ENCODE data around the gene LHFPL6.

The LHFPL6 gene

GRCh38 chr13:39586958-39587605 lies 15.9 kb downstream of the LHFPL6 start:
- TF ChIP-seq, protein P1, sequence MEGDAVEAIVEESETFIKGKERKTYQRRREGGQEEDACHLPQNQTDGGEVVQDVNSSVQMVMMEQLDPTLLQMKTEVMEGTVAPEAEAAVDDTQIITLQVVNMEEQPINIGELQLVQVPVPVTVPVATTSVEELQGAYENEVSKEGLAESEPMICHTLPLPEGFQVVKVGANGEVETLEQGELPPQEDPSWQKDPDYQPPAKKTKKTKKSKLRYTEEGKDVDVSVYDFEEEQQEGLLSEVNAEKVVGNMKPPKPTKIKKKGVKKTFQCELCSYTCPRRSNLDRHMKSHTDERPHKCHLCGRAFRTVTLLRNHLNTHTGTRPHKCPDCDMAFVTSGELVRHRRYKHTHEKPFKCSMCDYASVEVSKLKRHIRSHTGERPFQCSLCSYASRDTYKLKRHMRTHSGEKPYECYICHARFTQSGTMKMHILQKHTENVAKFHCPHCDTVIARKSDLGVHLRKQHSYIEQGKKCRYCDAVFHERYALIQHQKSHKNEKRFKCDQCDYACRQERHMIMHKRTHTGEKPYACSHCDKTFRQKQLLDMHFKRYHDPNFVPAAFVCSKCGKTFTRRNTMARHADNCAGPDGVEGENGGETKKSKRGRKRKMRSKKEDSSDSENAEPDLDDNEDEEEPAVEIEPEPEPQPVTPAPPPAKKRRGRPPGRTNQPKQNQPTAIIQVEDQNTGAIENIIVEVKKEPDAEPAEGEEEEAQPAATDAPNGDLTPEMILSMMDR (IDR thresholded peaks at IDR 0.05; ENCODE audit: low read depth, low read length), result no peak
- no peak overlapping the region for H3K4me3 ChIP-seq (replicated peaks in 1 of 2; ENCODE audit: low read depth in 2 of 2, low read length in 2 of 2)
- no peak for DNase-seq (ENCODE audit: low read depth in 2 of 2)

DNA sequence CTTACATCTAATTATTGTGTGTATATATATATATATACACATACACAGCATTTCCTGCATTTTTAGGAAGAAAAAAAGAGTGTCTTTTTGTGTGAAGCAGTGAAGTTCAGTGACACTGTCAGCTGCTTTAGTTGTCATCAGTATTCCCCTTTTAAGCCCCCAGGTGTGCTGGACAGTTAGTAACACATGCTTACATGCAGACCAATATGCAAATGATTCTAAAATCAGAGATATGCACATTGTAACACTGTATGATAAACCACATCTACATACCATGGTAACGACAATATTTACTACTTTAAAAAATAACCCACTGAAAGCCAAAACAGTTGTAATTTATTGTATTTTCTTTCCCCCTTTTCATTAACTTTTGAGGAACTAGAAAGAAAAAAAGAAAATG lies 16.8 kb downstream of the LHFPL6 start:
- no peak overlapping the region for H3K4me3 ChIP-seq (replicated peaks in 1 of 2; ENCODE audit: low read depth in 2 of 2, low read length in 2 of 2)
- no peak for DNase-seq (ENCODE audit: low read depth in 2 of 2)

GRCh38 chr13:39585219-39585618 lies 17.8 kb downstream of the LHFPL6 start:
- H3K4me3 ChIP-seq (replicated peaks in 1 of 2; ENCODE audit: low read depth in 2 of 2, low read length in 2 of 2), result no peak overlapping the region
- DNase-seq (ENCODE audit: low read depth in 2 of 2), result no peak
- TF ChIP-seq, protein P1 (IDR thresholded peaks at IDR 0.05; ENCODE audit: low read depth, low read length), result no peak

More for the DNA sequence above, 16.8 kb downstream of the LHFPL6 start:
- TF ChIP-seq, protein P1 (IDR thresholded peaks at IDR 0.05; ENCODE audit: low read depth, low read length), result no peak

DNA sequence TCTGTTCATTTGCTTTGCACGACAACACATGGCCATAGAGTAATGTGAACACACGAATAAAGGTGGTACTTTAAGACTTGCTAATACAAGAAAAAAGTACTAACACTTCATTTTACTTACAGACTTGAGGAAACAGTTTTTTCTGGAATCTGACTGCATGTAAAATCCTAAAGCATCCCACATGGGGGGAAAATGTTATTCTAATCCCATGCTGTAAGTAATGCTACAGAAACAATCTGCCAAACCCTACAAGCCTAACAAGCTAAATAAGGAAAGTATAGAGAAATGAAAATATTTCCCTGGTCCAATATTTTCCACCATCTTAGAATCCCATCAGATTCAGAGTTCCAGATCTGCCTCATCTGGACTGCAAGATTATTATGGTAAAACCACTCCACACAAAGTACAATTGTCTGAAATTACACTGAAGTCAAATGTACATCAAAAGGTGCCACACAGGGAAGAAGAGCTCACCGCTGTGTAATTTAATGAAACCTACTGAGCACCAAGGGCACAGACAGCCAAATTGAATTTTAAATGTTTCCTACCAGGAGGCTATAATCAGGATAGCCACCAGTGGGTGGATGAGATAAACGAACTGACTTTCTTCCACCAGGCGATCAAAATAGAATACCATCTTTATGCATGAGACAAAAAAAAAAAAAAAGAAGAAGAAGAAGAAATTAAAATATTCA lies 22.0 kb downstream of the LHFPL6 start:
- TF ChIP-seq, protein P1 (IDR thresholded peaks at IDR 0.05; ENCODE audit: low read depth, low read length), result no peak
- H3K4me3 ChIP-seq (replicated peaks in 1 of 2; ENCODE audit: low read depth in 2 of 2, low read length in 2 of 2), result no peak overlapping the region
- DNase-seq (ENCODE audit: low read depth in 2 of 2), result no peak

DNA sequence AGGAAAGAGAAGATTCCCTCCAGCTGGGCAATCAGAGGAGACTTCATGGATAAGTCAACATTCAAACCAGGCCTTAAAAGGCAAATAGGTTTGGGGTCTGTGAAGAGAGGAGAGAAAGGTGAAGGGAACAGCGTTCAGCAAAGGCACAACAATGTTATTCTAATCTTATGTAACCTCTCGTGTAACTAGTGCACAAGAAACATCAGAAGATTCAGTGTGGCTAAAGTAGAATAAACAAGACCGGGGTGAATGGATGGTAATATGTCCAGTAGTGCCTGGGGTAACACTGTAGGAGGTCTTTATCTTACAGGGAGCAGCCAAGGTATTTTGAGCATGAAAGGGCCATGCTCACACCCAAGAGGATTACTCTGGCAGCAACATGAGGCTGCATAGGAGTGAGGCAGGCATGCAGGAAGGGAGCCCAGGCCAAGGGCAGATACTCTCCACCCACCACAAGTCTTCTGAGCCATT lies 24.1 kb downstream of the LHFPL6 start:
- H3K4me3 ChIP-seq (replicated peaks in 1 of 2; ENCODE audit: low read depth in 2 of 2, low read length in 2 of 2), result no peak overlapping the region
- TF ChIP-seq, protein P1 (IDR thresholded peaks at IDR 0.05; ENCODE audit: low read depth, low read length), result no peak
- no peak for DNase-seq (ENCODE audit: low read depth in 2 of 2)

DNA sequence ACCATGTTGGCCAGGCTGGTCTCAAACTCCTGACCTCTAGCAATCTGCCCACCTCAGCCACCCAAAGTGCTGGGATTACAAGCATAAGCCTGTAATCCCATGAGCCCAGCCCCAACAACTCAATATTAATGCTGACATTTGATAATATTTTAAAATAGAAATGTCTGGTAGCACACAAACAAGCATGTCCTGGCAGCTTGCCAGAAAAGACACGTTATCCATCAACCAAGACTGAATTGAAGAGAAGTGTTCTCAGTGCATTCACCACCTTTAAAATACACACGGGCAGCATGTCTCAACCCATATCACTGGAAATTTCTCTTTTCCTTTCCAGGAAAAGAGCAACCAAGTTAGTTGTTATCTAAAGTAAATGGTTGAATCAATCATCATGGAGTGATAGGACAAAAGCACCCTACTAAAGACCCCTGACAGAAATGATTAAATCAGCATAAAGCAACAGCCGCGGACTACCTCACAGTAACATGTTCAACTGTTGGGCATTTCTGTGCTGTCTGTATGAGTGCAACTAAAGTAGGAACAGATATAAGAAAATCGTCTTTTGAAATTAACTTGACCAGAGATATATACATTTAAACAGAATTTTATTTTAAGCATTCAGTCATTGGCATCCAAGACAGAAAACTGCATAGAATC lies 25.0 kb downstream of the LHFPL6 start:
- TF ChIP-seq, protein P1 (IDR thresholded peaks at IDR 0.05; ENCODE audit: low read depth, low read length), result no peak
- DNase-seq (ENCODE audit: low read depth in 2 of 2), result no peak
- no peak overlapping the region for H3K4me3 ChIP-seq (replicated peaks in 1 of 2; ENCODE audit: low read depth in 2 of 2, low read length in 2 of 2)
